Sigmoid colon (tissue), 4 donors: Measurements from ENCODE around the gene CSRP1.

Experiments
- CTCF ChIP-seq, 4 experiments: fragments of 450-650 bp in 3 of 4; fragments of 200-600 bp in 1 of 4; IDR thresholded peaks; one replicate each; pipeline ENCODE4 v1.5.1; 2016 to 2019; ENCODE audit warnings: antibody characterized with exemption in 4 of 4, mild to moderate bottlenecking in 3 of 4, moderate library complexity in 2 of 4
- POLR2A ChIP-seq, 2 donors: fragments of 450-650 bp; IDR thresholded peaks; one replicate each; pipeline ENCODE4 v1.6.1; 2016; ENCODE audit warnings: antibody characterized with exemption in 2 of 2, mild to moderate bottlenecking in 2 of 2, moderate library complexity in 2 of 2
- POLR2AphosphoS5 ChIP-seq, 4 donors: sonication (generic); formaldehyde crosslinking; IDR thresholded peaks; one replicate each; pipeline ENCODE4 v1.6.1; 2017; ENCODE audit warnings: antibody characterized with exemption in 4 of 4

GRCh38 chr1:201481004-201481380, 25.9 kb downstream of the CSRP1 start:
- no peak for TF ChIP-seq CTCF (IDR thresholded peaks at IDR 0.05)
- TF ChIP-seq POLR2AphosphoS5 (IDR thresholded peaks at IDR 0.05), result peak in 1 of 4 donors; percentile 1
- no peak for TF ChIP-seq POLR2A (IDR thresholded peaks at IDR 0.05)
